HUDEP-2 (cell line): ENCODE results near the gene RABAC1.

ENCODE experiments used
- DNase-seq, 76 experiments: peaks; one replicate each; lab custom pipeline; 2025; ENCODE audit not compliant: unreplicated experiment in 76 of 76; lab: John Stamatoyannopoulos, UW

RABAC1 gene

GRCh38 chr19:41930322-41930722, 28.8 kb downstream of the RABAC1 start:
- peak in 1 of 76 experiments; percentile 15 for DNase-seq

- no peak for DNase-seq
These were observed 29.5 kb downstream of the RABAC1 start for GRCh38 chr19:41929536-41930071.

- peak in 1 of 76 experiments; percentile 52 for DNase-seq
These were observed 30.2 kb downstream of the RABAC1 start for GRCh38 chr19:41928754-41929535.

GRCh38 chr19:41928221-41928683, 30.9 kb downstream of the RABAC1 start, which contains the start of gene ERFL:
Gene ERFL, minus strand, starts transcription at chr19:41928449. Its CDS starts 15,530 bp downstream, at chr19:41912919.
- DNase-seq, result peak in 5 of 76 experiments; percentile 18 to 32 (median 24)

- no peak for DNase-seq
These were observed 31.5 kb downstream of the RABAC1 start for GRCh38 chr19:41927497-41928192.

GRCh38 chr19:41926763-41927496, 32.2 kb downstream of the RABAC1 start:
- no peak for DNase-seq

- no peak for DNase-seq
These were observed 32.9 kb downstream of the RABAC1 start for GRCh38 chr19:41926028-41926762.

GRCh38 chr19:41925208-41926003, 33.7 kb downstream of the RABAC1 start:
- DNase-seq, result no peak

- no peak for DNase-seq
These were observed 34.7 kb downstream of the RABAC1 start for GRCh38 chr19:41924151-41925145.

GRCh38 chr19:41923045-41923788, 35.9 kb downstream of the RABAC1 start:
- no peak for DNase-seq

GRCh38 chr19:41922585-41922984, 36.5 kb downstream of the RABAC1 start:
- DNase-seq, result no peak

- DNase-seq, result no peak
These were observed 37.2 kb downstream of the RABAC1 start for GRCh38 chr19:41921577-41922576.

- DNase-seq, result no peak
These were observed 38.1 kb downstream of the RABAC1 start for GRCh38 chr19:41920882-41921576.

- no peak for DNase-seq
These were observed 39.0 kb downstream of the RABAC1 start for GRCh38 chr19:41919948-41920712.

GRCh38 chr19:41918653-41919244, 40.4 kb downstream of the RABAC1 start:
- no peak for DNase-seq
